ENCODE measurements around the gene SCMH1. TPM values are rescaled to one million over a fixed set of nuclear protein-coding genes. Genes with fewer than 3 reads are reported as not detected.

Gene SCMH1
- total and polyA plus RNA-seq, 2 of the 4 experiments (the other 2 are of a cell fraction): 9.0 to 19.4 TPM

- H4K8ac ChIP-seq (ENCODE audit: low read depth in 2 of 2, low read length in 2 of 2): no peak overlapping the region
- H2BK120ac ChIP-seq (ENCODE audit: low read depth, low read length): no peak overlapping the region
- H2BK5ac ChIP-seq (ENCODE audit: low read depth, low read length, poor library complexity, severe bottlenecking): no peak overlapping the region
- H2AK9ac ChIP-seq (replicated peaks; ENCODE audit: low read depth, low read length, poor library complexity): no peak overlapping the region
- H3K14ac ChIP-seq (replicated peaks; ENCODE audit: low read depth, low read length): no peak overlapping the region
- no peak overlapping the region for H3K56ac ChIP-seq (ENCODE audit: extremely low read depth, insufficient read depth, low read length)
- ChIA-PET CTCF (interaction anchor here (0.9 kb wide), 1 partner anchor 11 kb away, joined by 3 read pairs; no protein-coding TSS in a partner anchor), POLR2A (ENCODE audit: unreplicated experiment) (no interaction called here)
- BruUV-seq (replicated peaks): no TSS peak
- H2BK15ac ChIP-seq (ENCODE audit: low read depth, low read length): no peak overlapping the region
- H3K4me3 ChIP-seq (ENCODE audit: insufficient read depth, low read depth, low read length): no peak overlapping the region
- ATAC-seq (ENCODE audit: low read depth): no peak
- no peak overlapping the region for H4K5ac ChIP-seq (ENCODE audit: low read depth, low read length)
- H3K36me3 ChIP-seq (ENCODE audit: control insufficient read depth, insufficient read depth, low read length): peaks cover 31% of the 10 kb centered on the region
- H3K27ac ChIP-seq (ENCODE audit: insufficient read depth, low read length): no peak overlapping the region
- no peak overlapping the region for H2BK20ac ChIP-seq (ENCODE audit: low read depth, low read length)
- H3K4ac ChIP-seq (ENCODE audit: low read depth, low read length): no peak overlapping the region
- H2AK5ac ChIP-seq (ENCODE audit: low read depth, low read length): no peak overlapping the region
- no peak for DNase-seq
- H3K9ac ChIP-seq (ENCODE audit: low read depth, low read length): no peak overlapping the region
- in situ Hi-C loops (cut with MboI; ENCODE audit: low sequenced_read_pairs) (no loop called here), intact Hi-C loops (cut with micrococcal nuclease) (no loop called here), dilution Hi-C loops (cut with HindIII; ENCODE audit: low sequenced_read_pairs, unreplicated experiment) (no loop called here)
- no peaks in the 10 kb centered on the region for H3K9me1 ChIP-seq (ENCODE audit: insufficient read depth, low read length)
- WGBS, 2 experiments (ENCODE audit: extremely low coverage in 2 of 2, insufficient read length in 1 of 2): 70% methylated on average over 5 of the region's 8 CpGs; no CpG with 5 or more reads in 1 of the 2 experiments
- peaks cover 4 to 43% of the 10 kb centered on the region in 2 experiments; a peak in 3 of 4 replicates for H3K79me1 ChIP-seq (ENCODE audit: low read depth in 1 of 2, low read length in 2 of 2)
- H3K4me1 ChIP-seq (ENCODE audit: control insufficient read depth, insufficient read depth, low read length): no peaks in the 10 kb centered on the region
- no peaks in the 10 kb centered on the region for H3K27me3 ChIP-seq (ENCODE audit: control insufficient read depth, insufficient read depth, low read length)
- no peaks in the 10 kb centered on the region for H3K9me3 ChIP-seq (ENCODE audit: control insufficient read depth, insufficient read depth, low read length)
- no peak overlapping the region for H3K23ac ChIP-seq (ENCODE audit: low read depth, low read length)
- H4K20me1 ChIP-seq (ENCODE audit: insufficient read depth, low read length): peaks cover 5% of the 10 kb centered on the region; the same call in 1 of the 2 replicates
- no peak overlapping the region for H3K18ac ChIP-seq (ENCODE audit: low read depth, low read length)
- no peak overlapping the region for H4K91ac ChIP-seq (ENCODE audit: insufficient read depth, low read depth, low read length)
- no peak overlapping the region for H2AFZ ChIP-seq (replicated peaks; ENCODE audit: low read length, poor library complexity)
- no peak overlapping the region for H3K4me2 ChIP-seq (ENCODE audit: low read depth, low read length)
- TF ChIP-seq CHD1 (IDR thresholded peaks at IDR 0.05; ENCODE audit: low read depth, low read length) (no peak), SMC3 (IDR thresholded peaks at IDR 0.05; ENCODE audit: low read depth, low read length) (no peak), USF2 (IDR thresholded peaks at IDR 0.05; ENCODE audit: low read depth, low read length) (no peak), MAZ (IDR thresholded peaks at IDR 0.05; ENCODE audit: borderline replicate concordance, low read depth, low read length) (no peak), FOS (IDR thresholded peaks at IDR 0.05; ENCODE audit: low read depth, low read length) (no peak), RCOR1 (IDR thresholded peaks at IDR 0.05; ENCODE audit: insufficient replicate concordance, low read length) (no peak), RFX5 (IDR thresholded peaks at IDR 0.05; ENCODE audit: low read depth, low read length) (no peak), MXI1 (IDR thresholded peaks at IDR 0.05; ENCODE audit: borderline replicate concordance, low read depth, low read length) (no peak), BHLHE40 (IDR thresholded peaks at IDR 0.05; ENCODE audit: low read depth, low read length) (no peak), POLR2A (IDR thresholded peaks at IDR 0.05; ENCODE audit: low read depth, low read length) (no peak), MAFK (IDR thresholded peaks at IDR 0.05; ENCODE audit: low read depth, low read length) (no peak), NFE2L2 (IDR thresholded peaks at IDR 0.05; ENCODE audit: low read depth, low read length) (no peak), CEBPB (IDR thresholded peaks at IDR 0.05; ENCODE audit: low read depth, low read length) (no peak)
These were observed 227.2 kb downstream of the SCMH1 start for GRCh38 chr1:41014871-41015270.

All from IMR-90 (cell line).